ENCODE results near the gene PARP1. TPM values are rescaled to one million over a fixed set of nuclear protein-coding genes. Genes with fewer than 3 reads are reported as not detected.

Gene PARP1
- total RNA-seq, 1 donor from 2014 or later, result 91.1 TPM

- Histone ChIP-seq H3K27me3 (ENCODE audit: control insufficient read depth, insufficient read depth, low read length) (no peaks in the 10 kb centered on the region), H3K36me3 (ENCODE audit: control insufficient read depth, insufficient read depth, low read length) (no peaks in the 10 kb centered on the region), H3K4me3 (ENCODE audit: low read depth, low read length) (no peak overlapping the region)
- TF ChIP-seq CTCF (IDR thresholded peaks at IDR 0.05; ENCODE audit: insufficient read depth, low read length, poor library complexity, severe bottlenecking), result no peak
- no peak for DNase-seq (ENCODE audit: low read depth)
Observed at GRCh38 chr1:226384040-226384439, 23.9 kb downstream of the PARP1 start.

- Histone ChIP-seq H3K27me3 (ENCODE audit: control insufficient read depth, insufficient read depth, low read length) (no peaks in the 10 kb centered on the region), H3K36me3 (ENCODE audit: control insufficient read depth, insufficient read depth, low read length) (peaks cover 1% of the 10 kb centered on the region), H3K4me3 (ENCODE audit: low read depth, low read length) (no peak overlapping the region)
- no peak for DNase-seq (ENCODE audit: low read depth)
- no peak for TF ChIP-seq CTCF (IDR thresholded peaks at IDR 0.05; ENCODE audit: insufficient read depth, low read length, poor library complexity, severe bottlenecking)
Observed at GRCh38 chr1:226382030-226382429, 25.9 kb downstream of the PARP1 start.

GRCh38 chr1:226381226-226381998 lies 26.5 kb downstream of the PARP1 start:
- H3K27me3 ChIP-seq (ENCODE audit: control insufficient read depth, insufficient read depth, low read length), result no peaks in the 10 kb centered on the region
- DNase-seq (ENCODE audit: low read depth), result no peak
- H3K4me3 ChIP-seq (ENCODE audit: low read depth, low read length), result no peak overlapping the region
- H3K36me3 ChIP-seq (ENCODE audit: control insufficient read depth, insufficient read depth, low read length), result peaks cover 1% of the 10 kb centered on the region
- TF ChIP-seq CTCF (IDR thresholded peaks at IDR 0.05; ENCODE audit: insufficient read depth, low read length, poor library complexity, severe bottlenecking), result no peak

- no peak for TF ChIP-seq CTCF (IDR thresholded peaks at IDR 0.05; ENCODE audit: insufficient read depth, low read length, poor library complexity, severe bottlenecking)
- peaks cover 1% of the 10 kb centered on the region for H3K36me3 ChIP-seq (ENCODE audit: control insufficient read depth, insufficient read depth, low read length)
- H3K4me3 ChIP-seq (ENCODE audit: low read depth, low read length), result no peak overlapping the region
- no peaks in the 10 kb centered on the region for H3K27me3 ChIP-seq (ENCODE audit: control insufficient read depth, insufficient read depth, low read length)
- no peak for DNase-seq (ENCODE audit: low read depth)
Observed at GRCh38 chr1:226378071-226378470, 29.8 kb downstream of the PARP1 start.

GRCh38 chr1:226376300-226376699 lies 31.6 kb downstream of the PARP1 start:
- no peaks in the 10 kb centered on the region for H3K27me3 ChIP-seq (ENCODE audit: control insufficient read depth, insufficient read depth, low read length)
- no peak overlapping the region for H3K4me3 ChIP-seq (ENCODE audit: low read depth, low read length)
- TF ChIP-seq CTCF (IDR thresholded peaks at IDR 0.05; ENCODE audit: insufficient read depth, low read length, poor library complexity, severe bottlenecking), result no peak
- peaks cover 1% of the 10 kb centered on the region for H3K36me3 ChIP-seq (ENCODE audit: control insufficient read depth, insufficient read depth, low read length)
- no peak for DNase-seq (ENCODE audit: low read depth)

- peaks cover 1% of the 10 kb centered on the region for H3K36me3 ChIP-seq (ENCODE audit: control insufficient read depth, insufficient read depth, low read length)
- no peak overlapping the region for H3K4me3 ChIP-seq (ENCODE audit: low read depth, low read length)
- TF ChIP-seq CTCF (IDR thresholded peaks at IDR 0.05; ENCODE audit: insufficient read depth, low read length, poor library complexity, severe bottlenecking), result no peak
- no peak for DNase-seq (ENCODE audit: low read depth)
- H3K27me3 ChIP-seq (ENCODE audit: control insufficient read depth, insufficient read depth, low read length), result no peaks in the 10 kb centered on the region
Observed at GRCh38 chr1:226373376-226373775, 34.5 kb downstream of the PARP1 start.

All from kidney epithelial cell (primary cell).